Fibroblast of mammary gland (primary cell): Measurements from ENCODE around the gene ADCY1.

ENCODE experiments used
- DNase-seq: peaks from one replicate; pipeline ENCODE4 v3.0.0-alpha.2; 2010; ENCODE audit warnings: low read depth
- H3K4me3 ChIP-seq: 2 replicates; pipeline ENCODE4 v1.5.1; 2011; ENCODE audit warnings: low read depth, mild to moderate bottlenecking, low read length, moderate library complexity; ENCODE audit not compliant: control insufficient read depth
- TF ChIP-seq, protein P1 (sequence below): conservative IDR thresholded peaks from 2 replicates; pipeline ENCODE4 v1.5.1; 2011; ENCODE audit warnings: low read depth, low read length, inconsistent platforms; ENCODE audit not compliant: control insufficient read depth, insufficient read depth

The ADCY1 gene

GRCh38 chr7:45631569-45631968 lies 57.4 kb downstream of the ADCY1 start:
- TF ChIP-seq, protein P1, sequence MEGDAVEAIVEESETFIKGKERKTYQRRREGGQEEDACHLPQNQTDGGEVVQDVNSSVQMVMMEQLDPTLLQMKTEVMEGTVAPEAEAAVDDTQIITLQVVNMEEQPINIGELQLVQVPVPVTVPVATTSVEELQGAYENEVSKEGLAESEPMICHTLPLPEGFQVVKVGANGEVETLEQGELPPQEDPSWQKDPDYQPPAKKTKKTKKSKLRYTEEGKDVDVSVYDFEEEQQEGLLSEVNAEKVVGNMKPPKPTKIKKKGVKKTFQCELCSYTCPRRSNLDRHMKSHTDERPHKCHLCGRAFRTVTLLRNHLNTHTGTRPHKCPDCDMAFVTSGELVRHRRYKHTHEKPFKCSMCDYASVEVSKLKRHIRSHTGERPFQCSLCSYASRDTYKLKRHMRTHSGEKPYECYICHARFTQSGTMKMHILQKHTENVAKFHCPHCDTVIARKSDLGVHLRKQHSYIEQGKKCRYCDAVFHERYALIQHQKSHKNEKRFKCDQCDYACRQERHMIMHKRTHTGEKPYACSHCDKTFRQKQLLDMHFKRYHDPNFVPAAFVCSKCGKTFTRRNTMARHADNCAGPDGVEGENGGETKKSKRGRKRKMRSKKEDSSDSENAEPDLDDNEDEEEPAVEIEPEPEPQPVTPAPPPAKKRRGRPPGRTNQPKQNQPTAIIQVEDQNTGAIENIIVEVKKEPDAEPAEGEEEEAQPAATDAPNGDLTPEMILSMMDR: no peak
- H3K4me3 ChIP-seq: no peak overlapping the region
- DNase-seq: no peak

DNA sequence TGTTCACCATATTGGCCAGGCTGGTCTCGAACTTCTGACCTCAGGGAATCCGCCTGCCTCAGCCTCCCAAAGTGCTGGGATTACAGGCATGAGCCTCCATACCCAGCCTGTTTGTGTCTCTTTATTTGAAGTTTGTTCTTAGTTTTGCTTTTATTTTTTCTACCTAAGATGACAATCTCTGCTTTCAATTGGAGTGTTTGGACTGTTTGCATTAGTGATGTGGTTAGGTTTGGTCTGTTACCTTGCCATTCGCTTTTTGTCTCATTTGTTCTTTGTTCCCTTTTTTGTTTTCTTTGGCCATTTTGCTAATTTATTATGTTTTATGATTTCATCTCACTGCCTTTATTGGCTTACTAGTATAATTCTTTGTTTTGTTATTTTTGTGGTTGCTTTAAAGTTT lies 62.6 kb downstream of the ADCY1 start:
- H3K4me3 ChIP-seq: no peak overlapping the region
- TF ChIP-seq, protein P1: no peak
- DNase-seq: no peak

DNA sequence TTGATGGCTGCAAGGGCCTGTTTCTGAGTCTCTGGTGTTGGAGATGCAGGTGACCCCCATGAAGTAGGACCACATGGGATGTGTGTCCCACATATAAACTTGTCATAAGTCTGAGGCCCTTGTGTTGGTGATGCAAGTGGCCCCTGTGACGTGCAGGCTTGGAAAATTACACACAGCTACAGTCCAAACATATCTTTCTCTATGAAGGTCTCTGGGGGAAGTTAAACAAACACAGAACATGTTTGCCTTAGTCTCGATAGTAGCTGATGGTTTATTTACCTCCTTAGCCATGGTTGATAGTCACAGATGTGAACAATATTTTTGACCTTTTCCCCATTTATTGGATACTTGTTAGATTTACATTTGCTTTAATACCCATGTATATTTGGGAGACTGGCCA lies 64.7 kb downstream of the ADCY1 start:
- H3K4me3 ChIP-seq: no peak overlapping the region
- TF ChIP-seq, protein P1: no peak
- DNase-seq: no peak

- H3K4me3 ChIP-seq: no peak overlapping the region
- no peak for DNase-seq
- TF ChIP-seq, protein P1: no peak
Observed at GRCh38 chr7:45642044-45642443, 67.9 kb downstream of the ADCY1 start.

GRCh38 chr7:45643630-45644029 lies 69.5 kb downstream of the ADCY1 start:
- no peak overlapping the region for H3K4me3 ChIP-seq
- TF ChIP-seq, protein P1: no peak
- DNase-seq: no peak

GRCh38 chr7:45644237-45644636 lies 70.1 kb downstream of the ADCY1 start:
- H3K4me3 ChIP-seq: no peak overlapping the region
- TF ChIP-seq, protein P1: no peak
- DNase-seq: no peak
